Ascending aorta (tissue), 2 donors: Measurements from ENCODE around the gene CRTAC1. TPM values are rescaled to one million over a fixed set of nuclear protein-coding genes. Genes with fewer than 3 reads are reported as not detected.

Experiments
- DNase-seq, 2 donors: peaks; one replicate each; pipeline ENCODE4 v3.0.0-alpha.2; 2019; ENCODE audit warnings: low spot score in 2 of 2
- H3K27ac ChIP-seq, 2 donors: fragments of 200-600 bp; sonication (generic); one replicate each; pipeline ENCODE4 v1.5.1; 2016 to 2017; ENCODE audit warnings: mild to moderate bottlenecking in 1 of 2
- H3K27me3 ChIP-seq: fragments of 200-600 bp; sonication (generic); one replicate; pipeline ENCODE4 v1.5.1; 2017
- H3K36me3 ChIP-seq, 2 donors: fragments of 200-600 bp; sonication (generic); one replicate each; pipeline ENCODE4 v1.5.1; 2016
- H3K4me1 ChIP-seq, 2 donors: fragments of 200-600 bp; sonication (generic); one replicate each; pipeline ENCODE4 v1.5.1; 2016 to 2017; ENCODE audit warnings: mild to moderate bottlenecking in 1 of 2
- H3K4me3 ChIP-seq, 2 donors: fragments of 200-600 bp; sonication (generic); one replicate each; pipeline ENCODE4 v1.5.1; 2016 to 2017; ENCODE audit warnings: mild to moderate bottlenecking in 1 of 2
- H3K9me3 ChIP-seq, 2 donors: fragments of 200-600 bp; sonication (generic); one replicate each; pipeline ENCODE4 v1.5.1; 2016
- intact Hi-C: fragments of 100-400 bp; cut with DNase I; formaldehyde crosslinking; loops from one replicate; pipeline ENCODE4 v1.15.1; 2023
- total RNA-seq: library from RNA; depleted of rRNA; stranded (reverse); fragments of >200 nt; gene quantifications from one replicate; pipeline ENCODE4 v1.1.0, GENCODE V29; 2016
- TF ChIP-seq, protein P1 (sequence below), 3 experiments: fragments of 200-600 bp in 2 of 3; fragments of 450-650 bp in 1 of 3; sonication (generic) in 2 of 3; IDR thresholded peaks; one replicate each; pipeline ENCODE4 v1.5.1; 2016 to 2019; ENCODE audit warnings: antibody characterized with exemption in 3 of 3, mild to moderate bottlenecking in 1 of 3, moderate library complexity in 1 of 3

Gene CRTAC1
- total RNA-seq, 1 donor from 2014 or later, result 25.2 TPM

DNA sequence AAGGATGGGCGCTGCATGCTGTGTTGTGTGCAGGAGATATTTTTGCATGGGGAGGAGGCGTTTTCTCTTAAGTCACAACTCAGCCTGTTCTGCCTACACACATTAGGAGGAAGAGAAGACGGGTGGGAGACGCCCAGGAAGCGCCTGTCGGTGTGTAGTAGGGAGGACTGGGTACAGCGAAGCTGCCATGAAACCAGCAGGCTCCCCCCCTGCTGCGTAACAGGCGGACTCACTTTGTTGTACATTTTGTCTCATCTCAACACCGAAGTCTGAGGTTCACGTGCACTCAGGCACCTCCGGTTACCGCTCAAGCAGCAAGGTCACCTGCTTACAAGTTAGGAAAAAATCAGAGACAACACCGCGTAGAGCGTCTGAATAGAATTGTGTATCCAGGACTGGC is 56.3 kb downstream of the CRTAC1 start:
- no peak for DNase-seq
- H3K27me3 ChIP-seq, result peaks cover 4% of the 10 kb centered on the region
- H3K4me3 ChIP-seq, result no peak overlapping the region
- no peaks in the 10 kb centered on the region for H3K9me3 ChIP-seq
- H3K27ac ChIP-seq, result no peak overlapping the region
- intact Hi-C loops, result no loop called here
- no peaks in the 10 kb centered on the region for H3K36me3 ChIP-seq
- TF ChIP-seq, protein P1, sequence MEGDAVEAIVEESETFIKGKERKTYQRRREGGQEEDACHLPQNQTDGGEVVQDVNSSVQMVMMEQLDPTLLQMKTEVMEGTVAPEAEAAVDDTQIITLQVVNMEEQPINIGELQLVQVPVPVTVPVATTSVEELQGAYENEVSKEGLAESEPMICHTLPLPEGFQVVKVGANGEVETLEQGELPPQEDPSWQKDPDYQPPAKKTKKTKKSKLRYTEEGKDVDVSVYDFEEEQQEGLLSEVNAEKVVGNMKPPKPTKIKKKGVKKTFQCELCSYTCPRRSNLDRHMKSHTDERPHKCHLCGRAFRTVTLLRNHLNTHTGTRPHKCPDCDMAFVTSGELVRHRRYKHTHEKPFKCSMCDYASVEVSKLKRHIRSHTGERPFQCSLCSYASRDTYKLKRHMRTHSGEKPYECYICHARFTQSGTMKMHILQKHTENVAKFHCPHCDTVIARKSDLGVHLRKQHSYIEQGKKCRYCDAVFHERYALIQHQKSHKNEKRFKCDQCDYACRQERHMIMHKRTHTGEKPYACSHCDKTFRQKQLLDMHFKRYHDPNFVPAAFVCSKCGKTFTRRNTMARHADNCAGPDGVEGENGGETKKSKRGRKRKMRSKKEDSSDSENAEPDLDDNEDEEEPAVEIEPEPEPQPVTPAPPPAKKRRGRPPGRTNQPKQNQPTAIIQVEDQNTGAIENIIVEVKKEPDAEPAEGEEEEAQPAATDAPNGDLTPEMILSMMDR (IDR thresholded peaks at IDR 0.05), result no peak
- H3K4me1 ChIP-seq, result no peaks in the 10 kb centered on the region

GRCh38 chr10:97969538-97970079 is 60.8 kb downstream of the CRTAC1 start:
- Histone ChIP-seq H3K4me3 (no peak overlapping the region), H3K9me3 (no peaks in the 10 kb centered on the region), H3K27ac (no peak overlapping the region), H3K27me3 (no peaks in the 10 kb centered on the region), H3K4me1 (no peaks in the 10 kb centered on the region), H3K36me3 (no peaks in the 10 kb centered on the region)
- TF ChIP-seq, protein P1 (IDR thresholded peaks at IDR 0.05), result no peak
- intact Hi-C loops, result no loop called here
- DNase-seq, result no peak

DNA sequence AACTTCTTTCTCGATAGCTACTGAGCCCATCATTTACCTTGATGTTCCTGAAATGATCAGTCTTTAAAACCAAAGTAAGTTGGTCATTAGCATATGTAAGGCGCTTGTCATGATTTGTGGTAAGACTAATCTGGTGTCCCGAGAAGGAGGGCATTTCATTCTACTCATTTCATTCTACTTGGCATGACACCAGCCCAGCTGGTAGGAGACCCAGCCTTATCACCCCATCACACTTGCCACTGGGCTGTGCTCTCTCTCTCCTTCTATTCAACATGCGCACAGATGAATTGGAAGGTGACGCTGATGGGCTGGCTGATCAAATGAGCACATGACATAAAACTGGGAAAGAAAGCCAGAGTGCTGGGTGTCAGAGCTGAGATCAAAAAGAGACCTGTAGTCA is 65.7 kb downstream of the CRTAC1 start:
- H3K4me3 ChIP-seq, result no peak overlapping the region
- H3K27ac ChIP-seq, result no peak overlapping the region
- no peaks in the 10 kb centered on the region for H3K9me3 ChIP-seq
- H3K36me3 ChIP-seq, result no peaks in the 10 kb centered on the region
- TF ChIP-seq, protein P1 (IDR thresholded peaks at IDR 0.05), result no peak
- intact Hi-C loops, result no loop called here
- H3K27me3 ChIP-seq, result no peaks in the 10 kb centered on the region
- no peaks in the 10 kb centered on the region for H3K4me1 ChIP-seq
- no peak for DNase-seq

DNA sequence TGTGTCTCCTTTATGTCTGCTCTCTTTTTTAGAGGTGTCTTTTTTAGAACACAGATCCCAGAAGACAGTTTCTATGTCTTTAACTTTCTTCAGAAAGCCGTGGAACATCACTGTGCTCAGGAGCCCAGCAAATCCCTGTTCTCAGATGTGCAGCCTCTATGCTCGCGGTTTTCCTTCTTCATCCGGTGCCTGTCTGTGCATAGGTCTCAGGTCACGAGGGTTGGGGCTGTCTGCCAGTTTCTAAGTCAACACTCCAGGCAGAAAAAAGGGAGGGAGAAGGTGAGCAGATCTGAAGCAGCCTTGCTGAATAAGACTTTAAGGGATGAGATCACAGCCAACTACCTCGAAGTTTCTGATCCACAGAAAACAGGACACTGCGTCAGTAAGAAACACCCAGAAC is 68.5 kb downstream of the CRTAC1 start:
- no peaks in the 10 kb centered on the region for H3K9me3 ChIP-seq
- H3K27me3 ChIP-seq, result no peaks in the 10 kb centered on the region
- no peak for DNase-seq
- H3K36me3 ChIP-seq, result no peaks in the 10 kb centered on the region
- no peaks in the 10 kb centered on the region for H3K4me1 ChIP-seq
- no peak overlapping the region for H3K4me3 ChIP-seq
- intact Hi-C loops, result no loop called here
- no peak overlapping the region for H3K27ac ChIP-seq
- TF ChIP-seq, protein P1 (IDR thresholded peaks at IDR 0.05), result no peak

DNA sequence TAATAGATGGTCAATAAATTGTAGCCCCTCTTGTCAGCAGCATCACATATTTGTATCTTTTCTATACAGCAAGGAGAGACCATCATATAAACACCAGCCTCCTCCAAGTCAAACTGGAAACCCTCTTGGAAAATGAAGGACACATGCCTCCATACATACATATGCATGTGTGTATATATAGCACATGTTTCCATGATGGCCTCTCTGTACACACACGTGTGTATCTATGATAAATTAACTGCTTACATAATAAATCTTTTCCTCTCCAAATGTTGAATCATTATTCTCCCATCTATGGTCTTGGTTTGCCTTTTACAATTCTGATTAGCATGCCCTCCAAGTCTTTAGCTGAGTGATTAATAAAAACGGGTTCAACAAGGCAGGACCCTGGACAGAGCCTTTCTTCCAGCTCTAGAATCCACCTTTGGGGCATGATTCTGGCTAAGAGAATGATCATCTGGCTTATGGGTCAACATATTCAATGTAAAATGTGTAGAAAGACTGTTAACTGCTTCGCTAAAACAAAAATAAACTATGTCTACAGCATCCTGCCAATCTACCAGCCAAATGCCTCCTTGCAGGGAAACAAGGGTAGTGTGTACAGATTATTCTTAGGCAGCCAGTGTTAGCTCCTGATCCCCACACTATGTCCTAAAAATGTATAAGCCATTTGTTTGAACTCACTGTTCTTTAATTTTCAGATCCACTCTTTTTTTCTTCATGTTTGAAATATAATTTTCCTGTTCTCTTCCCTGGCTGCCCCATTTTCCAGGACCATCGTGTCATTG is 70.0 kb downstream of the CRTAC1 start:
- Histone ChIP-seq H3K4me3 (no peak overlapping the region), H3K27me3 (no peaks in the 10 kb centered on the region), H3K9me3 (no peaks in the 10 kb centered on the region), H3K4me1 (no peaks in the 10 kb centered on the region), H3K27ac (no peak overlapping the region), H3K36me3 (no peaks in the 10 kb centered on the region)
- TF ChIP-seq, protein P1 (IDR thresholded peaks at IDR 0.05), result no peak
- intact Hi-C loops, result no loop called here
- DNase-seq, result no peak
